NCI-H2171 treated with DMSO at 0.1 percent for 48 hours (cell line): ENCODE data around the gene PDIA6.
"Not testable (repeated sequence)": the region's sequence is repeated elsewhere in the genome, so short reads cannot be mapped to it uniquely, and the experiment has no call there.

Experiments used
- DNase-seq: peaks from one replicate; lab custom pipeline; 2025; lab: John Stamatoyannopoulos, UW

Gene PDIA6

GRCh38 chr2:10832203-10832936 is 19.8 kb upstream of the PDIA6 start:
- peak; percentile 93 for DNase-seq

GRCh38 chr2:10831400-10831985 is 18.9 kb upstream of the PDIA6 start:
- no peak for DNase-seq

DNA sequence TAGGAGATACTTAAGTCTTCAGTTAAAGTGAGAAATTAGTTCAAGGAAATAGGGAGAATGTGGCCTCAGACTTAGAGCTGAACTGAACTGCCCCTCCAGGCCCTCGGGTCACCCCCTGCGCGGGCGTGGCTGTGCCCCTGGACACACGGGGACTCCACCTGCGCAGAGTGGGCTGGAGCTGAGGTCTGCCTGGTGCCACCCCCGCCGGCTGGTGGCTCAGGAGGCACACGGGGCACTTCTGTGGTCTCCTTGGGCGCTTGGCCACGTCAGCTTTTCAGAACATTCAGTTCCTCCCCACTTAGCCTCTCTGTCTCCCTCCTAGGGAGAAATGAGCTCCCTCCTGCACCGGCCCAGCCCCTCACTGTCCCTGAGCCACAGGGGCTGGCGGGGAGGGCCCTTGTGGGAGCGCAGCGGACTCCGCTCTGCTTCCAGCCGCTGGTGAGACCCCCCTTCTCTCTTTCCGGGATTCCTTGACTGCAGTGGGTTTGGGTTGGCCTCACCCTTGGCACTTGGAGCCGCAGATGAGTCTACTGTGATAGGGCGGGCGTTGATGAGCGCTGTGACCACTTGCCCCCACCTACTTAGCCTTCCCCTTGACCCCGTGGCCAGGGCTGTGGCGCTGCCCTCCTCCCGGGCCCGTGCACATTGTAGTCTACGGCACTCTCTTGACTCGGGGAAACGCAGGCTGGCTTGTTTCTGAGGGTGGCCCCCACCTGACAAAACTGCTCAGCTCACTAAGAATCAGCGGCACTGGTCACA is 18.2 kb upstream of the PDIA6 start:
- DNase-seq = no peak

- no peak for DNase-seq
Observed at GRCh38 chr2:10830203-10830602, 17.6 kb upstream of the PDIA6 start.

DNA sequence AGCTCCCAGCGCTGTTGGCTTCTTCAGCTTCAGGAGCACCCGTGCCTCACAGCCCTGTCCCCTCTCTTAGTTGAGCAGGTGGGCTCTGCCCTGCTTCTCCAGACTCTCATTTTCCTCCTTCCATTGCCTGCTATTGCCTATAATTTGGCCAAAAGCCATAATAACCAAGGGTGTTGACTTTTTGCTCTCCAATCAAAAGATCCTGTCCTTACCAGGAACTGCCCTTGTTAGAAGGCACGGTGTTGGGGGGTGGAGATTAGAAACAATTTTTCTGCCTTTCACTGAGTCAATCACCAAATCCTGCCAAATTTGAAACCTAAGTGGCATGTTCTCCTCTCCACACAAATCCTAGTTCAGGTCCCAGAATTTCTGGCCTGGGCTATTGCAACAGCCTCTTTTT is 16.7 kb upstream of the PDIA6 start:
- DNase-seq = no peak

DNA sequence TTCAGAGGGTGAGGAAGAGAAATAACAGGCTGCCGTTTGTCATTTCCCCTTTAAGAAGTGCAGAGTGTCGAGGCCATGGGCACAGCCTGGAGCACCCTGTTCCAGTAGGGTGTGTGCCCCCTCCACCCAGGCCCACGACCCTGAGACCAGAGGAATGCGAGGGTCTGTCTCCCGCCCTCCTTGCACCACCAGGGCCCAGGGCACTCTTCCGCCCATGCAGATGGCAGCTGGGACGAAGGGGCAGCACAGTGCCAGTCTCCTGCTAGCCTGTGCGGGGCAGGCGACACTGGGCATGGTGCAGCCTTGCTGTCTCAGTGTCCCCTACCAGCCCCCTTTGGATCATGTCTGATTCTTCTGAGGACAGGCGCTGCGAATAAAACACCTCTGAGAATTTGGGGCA is 15.8 kb upstream of the PDIA6 start:
- no peak for DNase-seq

- no peak for DNase-seq
Observed at GRCh38 chr2:10826625-10827024, 14.0 kb upstream of the PDIA6 start.

- DNase-seq = no peak
Observed at GRCh38 chr2:10826026-10826425, 13.4 kb upstream of the PDIA6 start.

DNA sequence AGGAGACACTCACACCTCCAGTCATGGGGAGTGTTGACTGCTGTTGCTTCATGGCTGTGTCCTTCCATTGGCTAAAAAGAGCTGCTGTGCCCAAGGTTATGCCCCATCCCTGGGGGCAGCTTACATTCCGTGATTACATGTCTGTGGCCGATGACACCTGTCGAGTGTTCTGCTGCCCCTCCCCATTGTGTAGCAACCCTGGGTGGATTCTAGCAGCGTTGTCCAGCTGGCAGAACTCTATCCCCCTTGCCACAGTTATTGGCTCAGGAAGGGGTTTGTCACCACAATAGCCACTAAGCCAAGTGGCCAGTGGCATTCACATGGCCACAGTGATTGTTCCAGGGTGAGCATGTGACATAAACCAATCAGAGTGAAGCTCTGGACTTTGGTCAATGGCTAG is 11.6 kb upstream of the PDIA6 start:
- no peak for DNase-seq

DNA sequence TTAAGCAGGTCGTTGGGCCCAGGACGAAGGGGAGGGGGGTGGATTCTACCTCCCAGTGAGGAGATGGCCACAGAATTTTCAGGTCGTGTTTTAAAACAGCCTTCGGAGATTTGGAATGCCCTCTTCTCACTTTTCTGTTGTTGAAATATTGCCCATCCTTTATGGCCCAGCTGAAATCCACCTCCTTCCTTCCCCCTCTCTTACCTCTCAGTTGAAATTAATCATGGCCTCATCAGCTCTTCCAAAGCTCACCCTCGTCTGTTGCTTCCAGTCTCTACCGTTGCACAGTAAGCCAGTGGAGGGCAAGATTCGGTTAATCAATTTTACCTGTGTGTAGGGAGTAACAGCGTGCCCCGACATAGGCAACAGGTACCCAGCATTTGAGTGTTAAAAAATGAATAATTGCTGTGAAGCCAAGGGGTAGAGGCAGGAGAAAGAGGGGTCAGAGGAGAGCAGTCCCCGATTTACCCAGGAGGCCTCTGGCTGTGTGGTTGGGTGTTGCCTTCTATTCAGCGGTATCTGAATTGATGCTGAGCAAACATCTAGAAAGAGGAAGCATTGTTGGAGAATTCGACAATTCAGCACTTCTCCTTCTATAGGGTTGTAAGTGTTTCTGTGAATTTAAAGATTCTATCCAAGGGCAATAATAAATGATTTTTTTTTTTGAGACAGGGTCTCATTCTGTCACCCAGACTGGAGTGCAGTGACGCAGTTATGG is 8.6 kb upstream of the PDIA6 start:
- DNase-seq = no peak

- no peak for DNase-seq
Observed at GRCh38 chr2:10820562-10820961, 8.0 kb upstream of the PDIA6 start.

GRCh38 chr2:10819714-10820314 is 7.2 kb upstream of the PDIA6 start:
- DNase-seq = no peak

GRCh38 chr2:10818984-10819383 is 6.4 kb upstream of the PDIA6 start:
- no peak for DNase-seq

- DNase-seq = not testable (repeated sequence)
Observed at GRCh38 chr2:10818305-10818704, 5.7 kb upstream of the PDIA6 start.

DNA sequence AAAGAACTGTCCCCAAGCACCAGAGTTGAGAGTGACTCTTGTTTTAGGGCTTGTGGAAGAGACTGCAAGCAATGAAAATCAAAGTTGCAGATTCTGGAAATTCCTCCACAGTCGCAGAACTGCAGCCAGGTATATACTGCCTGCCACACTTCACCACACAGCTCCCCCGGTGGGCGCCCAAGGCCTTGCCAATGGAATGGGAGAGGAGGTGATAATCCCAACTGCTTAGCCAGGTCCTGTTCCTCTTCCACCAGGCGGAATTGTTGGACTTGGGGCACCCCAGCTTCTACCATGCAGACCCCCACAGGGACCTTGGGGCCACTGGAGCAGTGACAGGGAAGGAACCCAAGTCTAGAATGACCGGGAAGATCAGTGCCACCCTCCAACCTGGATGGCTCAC is 4.8 kb upstream of the PDIA6 start:
- no peak for DNase-seq

DNA sequence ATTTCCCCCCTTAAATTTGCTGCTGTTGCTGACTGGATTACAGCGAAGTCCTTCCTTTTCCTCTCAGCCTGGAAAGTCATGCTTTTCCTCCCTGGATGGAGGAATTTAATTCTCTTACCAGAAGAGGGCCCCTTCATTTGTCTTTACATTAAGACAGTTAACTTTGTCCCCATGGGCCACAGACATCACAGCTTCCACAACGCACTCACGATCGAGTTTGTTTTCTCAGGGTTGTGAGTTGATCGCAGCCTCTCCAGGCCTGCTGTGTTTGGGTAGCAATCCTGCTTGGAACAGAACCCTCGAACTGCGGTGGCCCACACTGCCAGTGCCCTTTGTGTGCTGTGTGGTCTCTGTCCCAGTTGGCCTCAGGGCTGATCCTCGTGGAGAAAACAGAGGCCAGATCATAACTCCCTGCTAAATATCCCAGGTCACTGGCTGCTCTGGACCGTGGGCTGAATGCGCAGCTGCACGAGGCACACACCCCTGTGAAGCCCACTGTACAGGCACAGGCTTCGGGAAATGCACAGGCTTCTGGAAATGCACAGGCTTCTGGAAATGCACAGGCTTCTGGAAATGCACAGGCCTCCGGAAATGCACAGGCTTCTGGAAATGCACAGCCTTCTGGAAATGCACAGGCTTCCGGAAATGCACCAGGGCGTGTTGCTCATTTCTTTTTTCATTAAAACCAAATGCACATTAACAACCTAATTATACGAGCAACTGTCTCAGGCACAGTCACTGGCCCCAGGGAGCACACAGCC is 2.2 kb upstream of the PDIA6 start:
- no peak for DNase-seq

GRCh38 chr2:10814142-10814541 is 1.6 kb upstream of the PDIA6 start:
- no peak for DNase-seq

DNA sequence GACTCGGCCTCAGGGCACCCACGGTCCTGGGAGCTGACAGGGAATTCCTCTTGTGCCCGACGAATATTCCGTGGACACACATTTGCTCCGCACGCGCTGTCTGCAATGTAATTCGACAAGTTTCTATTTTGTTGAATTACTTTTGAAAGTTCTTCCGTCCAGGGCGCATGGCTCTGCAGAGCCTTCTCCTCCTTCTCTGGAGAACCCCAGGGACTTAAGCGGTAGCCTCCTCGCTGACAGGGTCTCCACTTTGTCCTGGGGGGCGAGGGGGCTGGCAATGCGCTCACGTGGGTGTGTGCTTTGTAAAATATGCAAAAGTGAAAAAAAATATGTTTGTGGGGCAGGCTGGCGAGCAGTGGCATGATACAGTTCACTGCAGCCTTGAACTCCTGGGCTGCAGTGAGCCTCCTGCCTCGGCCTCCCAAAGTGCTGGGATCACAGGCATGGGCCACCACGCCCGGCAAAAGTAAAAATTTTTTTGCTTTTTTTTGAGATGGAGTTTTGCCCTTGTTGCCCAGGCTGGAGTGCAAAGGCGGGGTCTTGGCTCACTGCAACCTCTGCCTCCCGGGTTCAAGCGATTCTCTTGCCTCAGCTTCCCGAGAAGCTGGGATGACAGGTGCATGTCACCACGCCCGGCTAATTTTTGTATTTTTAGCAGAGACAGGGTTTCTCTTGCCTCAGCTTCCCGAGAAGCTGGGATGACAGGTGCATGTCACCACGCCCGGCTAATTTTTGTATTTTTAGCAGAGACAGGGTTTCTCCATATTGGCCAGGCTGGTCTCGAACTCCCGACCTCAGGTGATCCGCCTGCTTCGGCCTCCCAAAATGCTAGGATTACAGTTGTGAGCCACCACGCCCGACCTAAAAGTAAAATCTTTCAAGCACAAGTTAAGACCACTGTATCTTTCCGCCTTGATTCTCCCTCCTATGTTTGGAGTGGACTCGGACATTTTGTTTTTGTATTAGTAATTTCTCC is 866 bp upstream of the PDIA6 start:
- DNase-seq = peak; percentile 53

- no peak for DNase-seq
Observed at GRCh38 chr2:10811517-10811916, 1.1 kb downstream of the PDIA6 start.
